GM19395 (cell line): ENCODE results near the gene PCNX4.
"Not testable (repeated sequence)": the region's sequence is repeated elsewhere in the genome, so short reads cannot be mapped to it uniquely, and the experiment has no call there.

ENCODE experiments used
- ATAC-seq: cut with Tn5 transposase; IDR thresholded peaks from one replicate; pipeline ENCODE4 v1.9.1; 2021; ENCODE audit warnings: mild to moderate bottlenecking, moderate library complexity; ENCODE audit not compliant: unreplicated experiment

Gene PCNX4

GRCh38 chr14:60091550-60092525, at the start of gene PCNX4:
Gene PCNX4 (plus strand): TSS chr14:60091923. CDS start chr14:60107639, 15,716 bp downstream.
- ATAC-seq = peak; percentile 97

GRCh38 chr14:60047976-60048375, 43.7 kb upstream of the PCNX4 start:
- ATAC-seq = not testable (repeated sequence)

- no peak for ATAC-seq
Observed at GRCh38 chr14:60051721-60052221, 40.0 kb upstream of the PCNX4 start.

GRCh38 chr14:60058087-60058486, 33.6 kb upstream of the PCNX4 start:
- no peak for ATAC-seq

- ATAC-seq = no peak
Observed at GRCh38 chr14:60061371-60061770, 30.4 kb upstream of the PCNX4 start.

GRCh38 chr14:60064491-60065072, 27.1 kb upstream of the PCNX4 start:
- peak; percentile 71 for ATAC-seq

- no peak for ATAC-seq
Observed at GRCh38 chr14:60067882-60068281, 23.8 kb upstream of the PCNX4 start.

- ATAC-seq = no peak
Observed at GRCh38 chr14:60079723-60080122, 12.0 kb upstream of the PCNX4 start.

GRCh38 chr14:60085085-60085484, 6.6 kb upstream of the PCNX4 start:
- ATAC-seq = no peak

GRCh38 chr14:60085693-60086092, 6.0 kb upstream of the PCNX4 start:
- no peak for ATAC-seq

GRCh38 chr14:60087668-60088067, 4.1 kb upstream of the PCNX4 start:
- no peak for ATAC-seq

GRCh38 chr14:60089221-60089620, 2.5 kb upstream of the PCNX4 start:
- ATAC-seq = no peak

GRCh38 chr14:60090864-60091519, 731 bp upstream of the PCNX4 start:
- ATAC-seq = no peak

GRCh38 chr14:60092526-60092920, 800 bp downstream of the PCNX4 start:
- no peak for ATAC-seq

GRCh38 chr14:60093080-60093479, 1.4 kb downstream of the PCNX4 start:
- no peak for ATAC-seq

GRCh38 chr14:60093606-60094005, 1.9 kb downstream of the PCNX4 start:
- ATAC-seq = no peak

- no peak for ATAC-seq
Observed at GRCh38 chr14:60094306-60094897, 2.7 kb downstream of the PCNX4 start.

- no peak for ATAC-seq
Observed at GRCh38 chr14:60095231-60095630, 3.5 kb downstream of the PCNX4 start.

GRCh38 chr14:60095781-60096450, 4.2 kb downstream of the PCNX4 start:
- no peak for ATAC-seq

- ATAC-seq = no peak
Observed at GRCh38 chr14:60097974-60098373, 6.3 kb downstream of the PCNX4 start.
